Sigmoid colon (tissue), 7 donors: Measurements from ENCODE around the gene NAP1L4. TPM values are rescaled to one million over a fixed set of nuclear protein-coding genes. Genes with fewer than 3 reads are reported as not detected.

ENCODE experiments used
- DNase-seq: peaks from one replicate; pipeline ENCODE4 v3.0.0-alpha.2; 2019
- H3K27ac ChIP-seq, 4 donors: fragments of 200-600 bp; sonication (generic); one replicate each; pipeline ENCODE4 v1.5.1; 2016 to 2019; ENCODE audit warnings: mild to moderate bottlenecking in 1 of 4
- H3K27me3 ChIP-seq, 3 donors: fragments of 200-600 bp; sonication (generic); one replicate each; pipeline ENCODE4 v1.5.1; 2019; ENCODE audit warnings: mild to moderate bottlenecking in 1 of 3
- H3K36me3 ChIP-seq, 4 donors: fragments of 200-600 bp; sonication (generic); one replicate each; pipeline ENCODE4 v1.5.1; 2016 to 2019
- H3K4me1 ChIP-seq, 4 donors: fragments of 200-600 bp; sonication (generic); one replicate each; pipeline ENCODE4 v1.5.1; 2017 to 2019
- H3K4me3 ChIP-seq, 4 donors: fragments of 200-600 bp; sonication (generic); one replicate each; pipeline ENCODE4 v1.5.1; 2017 to 2019; ENCODE audit warnings: mild to moderate bottlenecking in 2 of 4, moderate library complexity in 1 of 4
- H3K9me3 ChIP-seq, 4 donors: fragments of 200-600 bp in 3 of 4; sonication (generic) in 3 of 4; one replicate each; pipeline versions ENCODE4 v1.5.1 to v1.6.1; 2013 to 2019
- CTCF ChIP-seq, 4 experiments: fragments of 450-650 bp in 3 of 4; fragments of 200-600 bp in 1 of 4; IDR thresholded peaks; one replicate each; pipeline ENCODE4 v1.5.1; 2016 to 2019; ENCODE audit warnings: antibody characterized with exemption in 4 of 4, mild to moderate bottlenecking in 3 of 4, moderate library complexity in 2 of 4
- EP300 ChIP-seq, 4 donors: sonication (generic); formaldehyde crosslinking; IDR thresholded peaks; one replicate each; pipeline ENCODE4 v1.6.1; 2017; ENCODE audit warnings: antibody characterized with exemption in 4 of 4
- POLR2A ChIP-seq, 2 donors: fragments of 450-650 bp; IDR thresholded peaks; one replicate each; pipeline ENCODE4 v1.6.1; 2016; ENCODE audit warnings: antibody characterized with exemption in 2 of 2, mild to moderate bottlenecking in 2 of 2, moderate library complexity in 2 of 2
- POLR2AphosphoS5 ChIP-seq, 4 donors: sonication (generic); formaldehyde crosslinking; IDR thresholded peaks; one replicate each; pipeline ENCODE4 v1.6.1; 2017; ENCODE audit warnings: antibody characterized with exemption in 4 of 4
- WGBS, 2 donors: extraction: QIAGEN DNeasy Blood & Tissue Kit; methylation state at CpG; one replicate each; pipeline ENCODE4 v1.1.7; 2013; 5-methylcytosine and 5-hydroxymethylcytosine counted together
- intact Hi-C: fragments of 100-400 bp; cut with DNase I; formaldehyde crosslinking; loops from one replicate; pipeline ENCODE4 v1.15.1; 2023
- polyA plus RNA-seq, 3 donors: library from polyadenylated mRNA; stranded (reverse); fragments of 200-250 nt; gene quantifications; one replicate each; pipeline ENCODE4 v1.2.3, GENCODE V29; 2013
- total RNA-seq, 4 donors: library from RNA; depleted of rRNA; stranded (reverse); fragments of >200 nt; gene quantifications; one replicate each; pipeline ENCODE4 v1.1.0, GENCODE V29; 2016
- donor health status: healthy with polysubstance abuse.
- donor health status: Bipolar disorder and iron deficiency.
- donor health status: healthy.

The NAP1L4 gene
- total and polyA plus RNA-seq, 7 donors: 55.9 to 102 (median 88.7) TPM

DNA sequence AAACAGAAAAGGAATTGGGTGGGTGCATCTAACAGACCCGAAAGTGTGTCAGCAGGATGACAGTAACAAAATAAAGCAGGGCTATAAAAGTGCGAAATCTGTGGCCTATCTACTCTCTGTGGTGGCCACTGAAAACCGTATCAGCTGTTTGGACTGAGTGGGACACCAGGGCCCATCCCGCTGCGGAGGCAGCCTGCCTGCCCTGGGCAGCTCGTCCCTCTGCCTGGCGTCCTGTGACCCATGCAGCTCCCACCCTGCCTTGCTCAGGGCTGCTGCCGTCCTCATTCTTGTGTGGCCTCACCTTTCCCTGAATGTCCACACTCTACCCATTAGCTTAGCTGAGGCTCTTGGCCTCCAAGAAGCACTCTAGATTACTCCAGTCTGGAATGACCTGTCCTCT lies 34.7 kb upstream of the NAP1L4 start:
- Histone ChIP-seq H3K9me3 (no peaks in the 10 kb centered on the region), H3K27me3 (no peaks in the 10 kb centered on the region), H3K4me3 (no peak overlapping the region), H3K4me1 (peaks cover 0 to 15% (median 5%) of the 10 kb centered on the region in 4 donors), H3K27ac (no peak overlapping the region), H3K36me3 (peaks cover 22 to 85% (median 38%) of the 10 kb centered on the region in 4 donors)
- TF ChIP-seq EP300 (IDR thresholded peaks at IDR 0.05): no peak
- no peak for TF ChIP-seq POLR2A (IDR thresholded peaks at IDR 0.05)
- no peak for TF ChIP-seq POLR2AphosphoS5 (IDR thresholded peaks at IDR 0.05)
- no peak for TF ChIP-seq CTCF (IDR thresholded peaks at IDR 0.05)
- intact Hi-C loops: no loop called here
- 94 to 95% methylated on average over 8 of the region's 8 CpGs for WGBS, 2 donors
- DNase-seq: no peak

DNA sequence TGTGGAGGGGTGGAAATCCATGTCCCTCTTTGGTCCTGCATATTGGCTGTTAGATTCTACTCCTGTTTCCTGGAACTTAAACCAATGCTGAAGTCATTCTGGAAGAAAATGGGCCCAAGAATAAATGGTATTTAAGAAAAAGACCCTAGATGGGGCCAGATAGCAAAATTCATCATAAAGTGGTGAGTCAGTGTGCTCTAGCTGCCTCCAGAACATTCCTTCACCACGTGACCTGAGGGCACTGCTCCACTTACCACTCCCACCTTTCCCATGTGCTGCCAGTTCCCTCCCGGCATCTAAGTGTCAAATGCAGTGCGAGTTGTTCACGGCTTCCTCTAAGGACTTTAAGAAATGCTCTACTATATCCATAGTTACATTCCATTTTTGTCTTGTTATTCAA lies 30.9 kb upstream of the NAP1L4 start:
- no peak for DNase-seq
- Histone ChIP-seq H3K4me1 (peaks cover 0 to 10% (median 3%) of the 10 kb centered on the region in 4 donors), H3K9me3 (no peaks in the 10 kb centered on the region), H3K4me3 (no peak overlapping the region), H3K27ac (peak overlapping the region in 1 of 4 donors; percentile 18), H3K27me3 (no peaks in the 10 kb centered on the region), H3K36me3 (peaks cover 21 to 76% (median 41%) of the 10 kb centered on the region in 4 donors)
- intact Hi-C loops: no loop called here
- TF ChIP-seq POLR2AphosphoS5 (IDR thresholded peaks at IDR 0.05): no peak
- no peak for TF ChIP-seq POLR2A (IDR thresholded peaks at IDR 0.05)
- no peak for TF ChIP-seq EP300 (IDR thresholded peaks at IDR 0.05)
- no peak for TF ChIP-seq CTCF (IDR thresholded peaks at IDR 0.05)
- WGBS, 2 donors: 86 to 90% methylated on average over 4 of the region's 4 CpGs

GRCh38 chr11:3022300-3022967 lies 30.3 kb upstream of the NAP1L4 start:
- WGBS, 2 donors: 68 to 88% methylated on average over 14 of the region's 14 CpGs
- intact Hi-C loops: no loop called here
- Histone ChIP-seq H3K36me3 (peaks cover 23 to 76% (median 43%) of the 10 kb centered on the region in 4 donors), H3K4me3 (no peak overlapping the region), H3K27ac (peak overlapping the region in 1 of 4 donors; percentile 18), H3K9me3 (no peaks in the 10 kb centered on the region), H3K4me1 (peaks cover 0 to 10% (median 3%) of the 10 kb centered on the region in 4 donors), H3K27me3 (no peaks in the 10 kb centered on the region)
- TF ChIP-seq POLR2AphosphoS5 (IDR thresholded peaks at IDR 0.05) (no peak), CTCF (IDR thresholded peaks at IDR 0.05) (no peak), POLR2A (IDR thresholded peaks at IDR 0.05) (no peak), EP300 (IDR thresholded peaks at IDR 0.05) (no peak)
- DNase-seq: no peak

- Histone ChIP-seq H3K27ac (no peak overlapping the region), H3K9me3 (no peaks in the 10 kb centered on the region), H3K27me3 (no peaks in the 10 kb centered on the region), H3K4me1 (peaks cover 0 to 10% (median 3%) of the 10 kb centered on the region in 4 donors), H3K36me3 (peaks cover 26 to 77% (median 45%) of the 10 kb centered on the region in 4 donors), H3K4me3 (no peak overlapping the region)
- DNase-seq: no peak
- intact Hi-C loops: no loop called here
- TF ChIP-seq POLR2A (IDR thresholded peaks at IDR 0.05) (no peak), POLR2AphosphoS5 (IDR thresholded peaks at IDR 0.05) (no peak), CTCF (IDR thresholded peaks at IDR 0.05) (peak in 1 of 4 experiments; percentile 24), EP300 (IDR thresholded peaks at IDR 0.05) (no peak)
- WGBS, 2 donors: 20 to 55% methylated on average over 4 of the region's 4 CpGs
Measured at GRCh38 chr11:3021125-3021524, 29.0 kb upstream of the NAP1L4 start.
